HepG2 (cell line): ENCODE results near the gene G6PC3.
"Not testable (repeated sequence)": the region's sequence is repeated elsewhere in the genome, so short reads cannot be mapped to it uniquely, and the experiment has no call there.

ENCODE experiments used
- AHR ChIP-seq: IDR thresholded peaks from 2 replicates; pipeline ENCODE4 v1.6.1; 2018; ENCODE audit warnings: missing genetic modification reagents, missing compliant biosample characterization
- CREB1 ChIP-seq, 2 experiments: fragments of 450-650 bp in 1 of 2; IDR thresholded peaks; 2 replicates each; pipeline ENCODE4 v1.6.1; 2016 to 2017; ENCODE audit warnings: control low read depth in 1 of 2, mild to moderate bottlenecking in 1 of 2, missing compliant biosample characterization in 1 of 2, missing genetic modification characterization in 1 of 2
- CTCF ChIP-seq: sonication (generic); formaldehyde crosslinking; IDR thresholded peaks from 2 replicates; pipeline ENCODE4 v1.5.0; 2020; ENCODE audit warnings: mild to moderate bottlenecking, missing genetic modification reagents, moderate library complexity
- FOXM1 ChIP-seq: sonication (generic); formaldehyde crosslinking; IDR thresholded peaks from 2 replicates; pipeline ENCODE4 v1.5.0; 2020; ENCODE audit warnings: missing genetic modification reagents
- HNF4G ChIP-seq, 2 experiments: sonication (generic) in 1 of 2; formaldehyde crosslinking in 1 of 2; IDR thresholded peaks; 2 replicates each; pipeline versions ENCODE4 v1.4.0 to v1.6.1; 2011 to 2020; ENCODE audit warnings: borderline replicate concordance in 2 of 2, low read depth in 2 of 2, mild to moderate bottlenecking in 2 of 2, low read length in 1 of 2, missing genetic modification reagents in 1 of 2, moderate library complexity in 1 of 2
- STAG1 ChIP-seq: sonication (generic); formaldehyde crosslinking; IDR thresholded peaks from 2 replicates; pipeline ENCODE4 v1.4.0; 2020; ENCODE audit warnings: missing genetic modification reagents
- ZC3H4 ChIP-seq: sonication (generic); formaldehyde crosslinking; IDR thresholded peaks from 2 replicates; pipeline ENCODE4 v1.4.0; 2020; ENCODE audit warnings: missing genetic modification reagents, borderline replicate concordance
- ZNF816 ChIP-seq: sonication (generic); formaldehyde crosslinking; IDR thresholded peaks from 2 replicates; pipeline ENCODE4 v1.8.0; 2022; ENCODE audit warnings: missing genetic modification reagents, mild to moderate bottlenecking, borderline replicate concordance

GRCh38 chr17:44101858-44102257 is 31.3 kb downstream of the G6PC3 start:
- not testable (repeated sequence) for TF ChIP-seq AHR (CRISPR knock-in tag); HNF4G (IDR thresholded peaks at IDR 0.05; ENCODE audit: borderline replicate concordance, low read depth, low read length); HNF4G (CRISPR knock-in tag; IDR thresholded peaks at IDR 0.05; ENCODE audit: borderline replicate concordance, low read depth); CTCF (CRISPR knock-in tag); FOXM1 (CRISPR knock-in tag); CREB1 (IDR thresholded peaks at IDR 0.05); CREB1 (CRISPR knock-in tag; IDR thresholded peaks at IDR 0.05); STAG1; ZNF816; ZC3H4 (CRISPR knock-in tag)
